GM12878 (cell line): ENCODE data around the gene SMAD5. TPM values are rescaled to one million over a fixed set of nuclear protein-coding genes. Genes with fewer than 3 reads are reported as not detected.

Experiments used
- ATAC-seq: fragments of 200-7000 bp; cut with Tn5 transposase; 3 replicates; pipeline ENCODE4 v1.9.1; 2020; ENCODE audit warnings: mild to moderate bottlenecking, moderate library complexity
- BruUV-seq: library from RNA; stranded (reverse); fragments of 400-500 nt; replicated peaks from 2 replicates; lab custom pipeline; 2021; lab: Mats Ljungman, UMichigan
- CTCF ChIA-PET: fragments of 300-600 bp; sonication (Branson Sonifier 250); formaldehyde crosslinking; extraction: SDS; loops from one replicate; lab custom pipeline; 2021; ENCODE audit warnings: inconsistent platforms; lab: Yijun Ruan, JAX
- POLR2A ChIA-PET: fragments of 350-600 bp; formaldehyde crosslinking; extraction: SDS; loops from one replicate; lab custom pipeline; 2021; ENCODE audit warnings: inconsistent platforms; lab: Charles Lee
- RAD21 ChIA-PET: fragments of 300-600 bp; sonication (Branson Sonifier 250); formaldehyde crosslinking; loops from one replicate; lab custom pipeline; 2023; ENCODE audit warnings: antibody characterized with exemption; ENCODE audit not compliant: unreplicated experiment; lab: Charles Lee
- SMC1A ChIA-PET: fragments of 300-600 bp; sonication (Branson Sonifier 250); formaldehyde crosslinking; loops from one replicate; lab custom pipeline; 2023; ENCODE audit not compliant: unreplicated experiment, uncharacterized antibody; lab: Charles Lee
- DNase-seq: peaks from one replicate; pipeline ENCODE4 v3.0.0-alpha.2; 2011; ENCODE audit warnings: low read depth, low spot score
- FAIRE-seq: peaks from 3 replicates; lab custom pipeline; 2011; peaks lifted over from hg19 to GRCh38; lab: Jason Lieb, UNC
- H2AFZ ChIP-seq: 2 replicates; pipeline ENCODE4 v1.6.0; 2011; ENCODE audit warnings: low read depth, low read length, control low read depth; ENCODE audit not compliant: control insufficient read depth
- H3K27ac ChIP-seq: 2 replicates; pipeline ENCODE4 v1.5.1; 2011; ENCODE audit warnings: control low read depth; ENCODE audit not compliant: control insufficient read depth, insufficient read depth
- H3K27me3 ChIP-seq, 2 experiments: replicated peaks in 1 of 2; 2 replicates each; pipeline versions ENCODE4 v1.6.0 to v1.6.1; 2011; ENCODE audit warnings: low read length in 1 of 2; ENCODE audit not compliant: control insufficient read depth in 2 of 2, insufficient read depth in 2 of 2
- H3K36me3 ChIP-seq, 2 experiments: 2 replicates each; pipeline ENCODE4 v1.5.1; 2011; ENCODE audit warnings: low read length in 1 of 2; ENCODE audit not compliant: control insufficient read depth in 2 of 2, insufficient read depth in 2 of 2
- H3K4me1 ChIP-seq: 2 replicates; pipeline ENCODE4 v1.6.1; 2011; ENCODE audit warnings: mild to moderate bottlenecking, low read length, moderate library complexity, mixed read lengths; ENCODE audit not compliant: control insufficient read depth, insufficient read depth
- H3K4me2 ChIP-seq: 2 replicates; pipeline ENCODE4 v1.6.0; 2011; ENCODE audit warnings: control low read depth; ENCODE audit not compliant: control insufficient read depth, insufficient read depth
- H3K4me3 ChIP-seq: fragments of 200-600 bp; sonication (generic); 2 replicates; pipeline ENCODE4 v1.5.1; 2016
- H3K79me2 ChIP-seq: 2 replicates; pipeline ENCODE4 v1.6.0; 2011; ENCODE audit warnings: low read length; ENCODE audit not compliant: control insufficient read depth, insufficient read depth
- H3K9ac ChIP-seq: 2 replicates; pipeline ENCODE4 v1.8.0; 2011; ENCODE audit warnings: low read length, control low read depth, mixed read lengths; ENCODE audit not compliant: control insufficient read depth, insufficient read depth
- H3K9me3 ChIP-seq: replicated peaks from 3 replicates; pipeline ENCODE4 v1.5.1; 2011; ENCODE audit warnings: mild to moderate bottlenecking, low read length; ENCODE audit not compliant: control insufficient read depth, insufficient read depth
- H4K20me1 ChIP-seq: 2 replicates; pipeline ENCODE4 v1.6.0; 2011; ENCODE audit not compliant: control insufficient read depth, insufficient read depth
- ASH2L ChIP-seq: fragments of 300-600, 200-600 bp; sonication (generic); IDR thresholded peaks from 2 replicates; pipeline ENCODE4 v1.6.1; 2017; ENCODE audit warnings: low read depth, mild to moderate bottlenecking, borderline replicate concordance
- ATF2 ChIP-seq: IDR thresholded peaks from 2 replicates; pipeline ENCODE4 v1.6.1; 2012; ENCODE audit warnings: low read length, inconsistent platforms
- CREM ChIP-seq: IDR thresholded peaks from 2 replicates; pipeline ENCODE4 v1.6.1; 2014; ENCODE audit warnings: antibody characterized with exemption, low read depth
- PAX8 ChIP-seq: fragments of 450-650 bp; IDR thresholded peaks from 2 replicates; pipeline ENCODE4 v1.6.1; 2017; ENCODE audit warnings: mild to moderate bottlenecking, moderate library complexity
- RB1 ChIP-seq: fragments of 450-650 bp; formaldehyde crosslinking; IDR thresholded peaks from 2 replicates; pipeline ENCODE4 v1.6.1; 2017; ENCODE audit warnings: mild to moderate bottlenecking, borderline replicate concordance
- SPI1 ChIP-seq: IDR thresholded peaks from 2 replicates; pipeline ENCODE4 v1.6.1; 2011; ENCODE audit warnings: low read depth, mild to moderate bottlenecking, low read length, moderate library complexity, borderline replicate concordance; ENCODE audit not compliant: insufficient read depth
- YBX1 ChIP-seq: fragments of 450-650 bp; IDR thresholded peaks from 2 replicates; pipeline ENCODE4 v1.6.1; 2016; ENCODE audit warnings: antibody characterized with exemption
- WGBS: methylation state at CpG from one replicate; pipeline ENCODE4 v1.1.6; 2016; ENCODE audit warnings: low lambda C conversion rate; ENCODE audit not compliant: insufficient replicate concordance, insufficient coverage; ENCODE audit errors: missing lambda C conversion rate; 5-methylcytosine and 5-hydroxymethylcytosine counted together
- in situ Hi-C: fragments of 300-500 bp; cut with MboI; formaldehyde crosslinking; loops from 9 replicates; pipeline ENCODE4 v1.14.3; 2018; ENCODE audit warnings: mixed read lengths
- intact Hi-C: fragments of 100-400 bp; cut with micrococcal nuclease; formaldehyde crosslinking; loops from one replicate; pipeline ENCODE4 v1.14.2; 2022; ENCODE audit not compliant: unreplicated experiment
- polyA plus RNA-seq, 11 experiments: library from polyadenylated mRNA; depleted of rRNA in 4 of 11; unstranded in 6 of 11; stranded (reverse) in 5 of 11; fragments of >200 nt; fragmentation: Nextera tagmentation in 4 of 11; fragmentation: Illumina TruSeq in 1 of 11; extraction: Ambion mirVana in 4 of 11; extraction: Trizol in 1 of 11; gene quantifications; 1 replicate in 1 of 11; 2 replicates in 10 of 11; pipeline versions ENCODE4 v1.2.1 to v1.2.3, GENCODE V29; 2011 to 2016; ENCODE audit warnings: inconsistent platforms in 2 of 11, missing spikeins in 2 of 11, low read depth in 1 of 11
- total RNA-seq, 4 experiments: library from RNA; depleted of rRNA in 3 of 4; stranded (reverse); fragments of >200 nt in 3 of 4; fragmentation: Illumina TruSeq in 1 of 4; extraction: Trizol in 1 of 4; gene quantifications; 2 replicates each; pipeline versions ENCODE4 v1.2.1 to v1.2.3, GENCODE V29; 2013 to 2021
- TF ChIP-seq, protein P1 (sequence below): IDR thresholded peaks from 2 replicates; pipeline ENCODE4 v1.6.1; 2011; ENCODE audit warnings: borderline replicate concordance, low read depth, mild to moderate bottlenecking, moderate library complexity, low read length; ENCODE audit not compliant: insufficient read depth, poor library complexity, severe bottlenecking
- TF ChIP-seq, protein P2 (sequence below): IDR thresholded peaks from 2 replicates; pipeline ENCODE4 v1.6.1; 2011; ENCODE audit warnings: borderline replicate concordance, low read depth, mild to moderate bottlenecking, moderate library complexity, mixed read lengths, low read length; ENCODE audit not compliant: insufficient read depth; ENCODE audit errors: extremely low read length

Gene SMAD5
- total and polyA plus RNA-seq, 10 of the 15 experiments (the other 5 are each of a cell fraction or from before 2014, with no cell fraction given) = 3.6 to 40.6 (median 11.7) TPM

DNA sequence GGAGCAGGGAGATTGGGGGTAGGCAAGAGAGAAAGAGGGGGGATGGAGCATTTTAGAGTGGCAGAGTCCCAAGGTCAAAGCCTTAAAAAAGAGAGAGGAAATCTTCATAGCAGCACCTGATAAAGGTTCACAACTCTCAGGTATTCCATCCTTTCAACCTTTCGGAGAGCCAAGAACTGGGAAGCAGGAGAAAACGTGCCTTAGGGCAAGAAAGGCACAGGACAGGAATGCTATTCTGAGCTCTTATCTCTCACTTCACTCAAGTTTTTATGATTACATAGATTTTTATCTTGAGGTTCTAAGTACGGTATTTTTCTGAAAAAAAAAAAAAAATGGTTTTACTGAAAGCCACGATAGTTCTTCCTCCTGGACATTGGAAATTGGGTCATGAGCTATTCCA lies 34.5 kb upstream of the SMAD5 start (continued):
- TF ChIP-seq, protein P1, sequence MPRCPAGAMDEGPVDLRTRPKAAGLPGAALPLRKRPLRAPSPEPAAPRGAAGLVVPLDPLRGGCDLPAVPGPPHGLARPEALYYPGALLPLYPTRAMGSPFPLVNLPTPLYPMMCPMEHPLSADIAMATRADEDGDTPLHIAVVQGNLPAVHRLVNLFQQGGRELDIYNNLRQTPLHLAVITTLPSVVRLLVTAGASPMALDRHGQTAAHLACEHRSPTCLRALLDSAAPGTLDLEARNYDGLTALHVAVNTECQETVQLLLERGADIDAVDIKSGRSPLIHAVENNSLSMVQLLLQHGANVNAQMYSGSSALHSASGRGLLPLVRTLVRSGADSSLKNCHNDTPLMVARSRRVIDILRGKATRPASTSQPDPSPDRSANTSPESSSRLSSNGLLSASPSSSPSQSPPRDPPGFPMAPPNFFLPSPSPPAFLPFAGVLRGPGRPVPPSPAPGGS = no peak
- TF ChIP-seq ATF2 (no peak), CREM (no peak), RB1 (no peak), ASH2L (no peak), YBX1 (no peak)
- TF ChIP-seq, protein P2, sequence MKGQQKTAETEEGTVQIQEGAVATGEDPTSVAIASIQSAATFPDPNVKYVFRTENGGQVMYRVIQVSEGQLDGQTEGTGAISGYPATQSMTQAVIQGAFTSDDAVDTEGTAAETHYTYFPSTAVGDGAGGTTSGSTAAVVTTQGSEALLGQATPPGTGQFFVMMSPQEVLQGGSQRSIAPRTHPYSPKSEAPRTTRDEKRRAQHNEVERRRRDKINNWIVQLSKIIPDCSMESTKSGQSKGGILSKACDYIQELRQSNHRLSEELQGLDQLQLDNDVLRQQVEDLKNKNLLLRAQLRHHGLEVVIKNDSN = no peak

DNA sequence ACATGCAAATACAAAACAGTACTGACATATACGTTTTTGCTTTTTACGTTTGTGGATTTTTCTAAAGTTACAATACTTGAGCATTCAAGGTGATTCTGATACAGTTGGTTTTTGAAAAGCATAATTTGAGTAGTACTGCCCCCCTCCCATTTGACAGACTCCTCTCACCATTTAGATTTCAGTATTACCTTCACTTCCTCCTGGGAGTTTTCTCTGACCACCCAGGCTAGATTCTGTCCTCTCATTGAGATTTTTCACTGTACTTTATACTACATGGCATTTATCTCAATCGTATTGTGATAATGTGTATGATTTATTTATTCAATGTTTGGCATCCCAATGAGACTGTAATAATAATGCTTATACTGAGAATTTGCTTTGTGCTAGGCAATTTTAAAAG lies 32.8 kb upstream of the SMAD5 start:
- no TSS peak for BruUV-seq
- intact Hi-C loops (no loop called here), in situ Hi-C loops (no loop called here)
- Histone ChIP-seq H3K27ac (no peak overlapping the region), H3K79me2 (no peaks in the 10 kb centered on the region), H3K9ac (no peak overlapping the region), H3K4me2 (no peak overlapping the region), H2AFZ (no peak overlapping the region), H3K9me3 (no peaks in the 10 kb centered on the region), H4K20me1 (no peaks in the 10 kb centered on the region), H3K4me3 (no peak overlapping the region), H3K36me3 (no peaks in the 10 kb centered on the region), H3K27me3 (peaks cover 0 to 5% of the 10 kb centered on the region in 2 experiments; a peak in 1 of 4 replicates), H3K4me1 (no peaks in the 10 kb centered on the region)
- ChIA-PET CTCF (interaction anchor here (0.6 to 2.3 kb wide), 9 partner anchors 10 to 112 kb away, joined by 3 to 15 read pairs (median 4); no protein-coding TSS in a partner anchor), POLR2A (interaction anchor here (1.0 to 1.5 kb wide), 2 partner anchors 10 to 12 kb away, joined by 3 to 4 read pairs; no protein-coding TSS in a partner anchor), SMC1A (interaction anchor here (0.9 to 2.7 kb wide), 11 partner anchors 11 to 41 kb away, joined by 4 to 22 read pairs (median 6); no protein-coding TSS in a partner anchor), RAD21 (interaction anchor here (1.0 to 4.4 kb wide), 7 partner anchors 10 to 33 kb away, joined by 3 to 22 read pairs (median 10); partner anchors contain the start of gene SMAD5)
- no peak for FAIRE-seq
- ATAC-seq = peak; percentile 65
- no peak for DNase-seq
- TF ChIP-seq SPI1 = peak; percentile 51; the same call in 1 of the 2 replicates
- TF ChIP-seq PAX8 = no peak
- WGBS = 2% methylated on average over 3 of the region's 3 CpGs
